Gastroesophageal sphincter (tissue), 3 donors: ENCODE measurements around the gene TMUB2.

Experiments used
- EP300 ChIP-seq: sonication (generic); formaldehyde crosslinking; IDR thresholded peaks from one replicate; pipeline ENCODE4 v1.6.1; 2017; ENCODE audit warnings: antibody characterized with exemption, mild to moderate bottlenecking
- POLR2A ChIP-seq, 2 donors: fragments of 450-650 bp; IDR thresholded peaks; one replicate each; pipeline ENCODE4 v1.6.1; 2017; ENCODE audit warnings: antibody characterized with exemption in 2 of 2, mild to moderate bottlenecking in 2 of 2, moderate library complexity in 1 of 2
- TF ChIP-seq, protein P1 (sequence below), 4 experiments: fragments of 200-600 bp in 2 of 4; fragments of 450-650 bp in 2 of 4; sonication (generic) in 1 of 4; IDR thresholded peaks; one replicate each; pipeline ENCODE4 v1.5.1; 2017 to 2019; ENCODE audit warnings: antibody characterized with exemption in 4 of 4, mild to moderate bottlenecking in 2 of 4, moderate library complexity in 2 of 4

DNA sequence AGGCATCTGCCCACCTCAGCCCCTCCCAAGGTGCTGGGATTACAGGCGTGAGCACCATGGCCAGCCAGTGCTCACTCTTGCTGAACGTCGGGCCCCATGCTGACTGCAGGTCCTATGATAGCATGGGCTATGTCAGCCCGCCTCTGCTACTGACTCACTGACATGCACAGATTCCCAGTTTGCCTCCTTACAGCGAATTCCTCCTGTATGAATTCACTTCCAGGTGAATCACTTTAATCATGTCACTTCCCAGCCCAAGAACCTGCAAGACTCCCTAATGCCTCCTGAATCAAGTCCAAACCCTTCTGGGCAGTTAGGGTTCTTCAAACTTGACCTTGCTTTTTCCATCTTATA lies 48.8 kb downstream of the TMUB2 start:
- TF ChIP-seq POLR2A (IDR thresholded peaks at IDR 0.05) (no peak), EP300 (no peak)
- TF ChIP-seq, protein P1, sequence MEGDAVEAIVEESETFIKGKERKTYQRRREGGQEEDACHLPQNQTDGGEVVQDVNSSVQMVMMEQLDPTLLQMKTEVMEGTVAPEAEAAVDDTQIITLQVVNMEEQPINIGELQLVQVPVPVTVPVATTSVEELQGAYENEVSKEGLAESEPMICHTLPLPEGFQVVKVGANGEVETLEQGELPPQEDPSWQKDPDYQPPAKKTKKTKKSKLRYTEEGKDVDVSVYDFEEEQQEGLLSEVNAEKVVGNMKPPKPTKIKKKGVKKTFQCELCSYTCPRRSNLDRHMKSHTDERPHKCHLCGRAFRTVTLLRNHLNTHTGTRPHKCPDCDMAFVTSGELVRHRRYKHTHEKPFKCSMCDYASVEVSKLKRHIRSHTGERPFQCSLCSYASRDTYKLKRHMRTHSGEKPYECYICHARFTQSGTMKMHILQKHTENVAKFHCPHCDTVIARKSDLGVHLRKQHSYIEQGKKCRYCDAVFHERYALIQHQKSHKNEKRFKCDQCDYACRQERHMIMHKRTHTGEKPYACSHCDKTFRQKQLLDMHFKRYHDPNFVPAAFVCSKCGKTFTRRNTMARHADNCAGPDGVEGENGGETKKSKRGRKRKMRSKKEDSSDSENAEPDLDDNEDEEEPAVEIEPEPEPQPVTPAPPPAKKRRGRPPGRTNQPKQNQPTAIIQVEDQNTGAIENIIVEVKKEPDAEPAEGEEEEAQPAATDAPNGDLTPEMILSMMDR (IDR thresholded peaks at IDR 0.05), result no peak
